Esophagus squamous epithelium (tissue), 4 donors: ENCODE data around the gene MBNL1.

ENCODE experiments used
- CTCF ChIP-seq, 6 experiments: fragments of 450-650 bp in 4 of 6; fragments of 200-600 bp in 2 of 6; sonication (generic) in 2 of 6; IDR thresholded peaks; one replicate each; pipeline ENCODE4 v1.5.1; 2016 to 2019; ENCODE audit warnings: antibody characterized with exemption in 6 of 6, mild to moderate bottlenecking in 4 of 6, moderate library complexity in 4 of 6
- POLR2A ChIP-seq, 4 donors: fragments of 450-650 bp; IDR thresholded peaks; one replicate each; pipeline ENCODE4 v1.6.1; 2017; ENCODE audit warnings: antibody characterized with exemption in 4 of 4, mild to moderate bottlenecking in 4 of 4, moderate library complexity in 3 of 4

DNA sequence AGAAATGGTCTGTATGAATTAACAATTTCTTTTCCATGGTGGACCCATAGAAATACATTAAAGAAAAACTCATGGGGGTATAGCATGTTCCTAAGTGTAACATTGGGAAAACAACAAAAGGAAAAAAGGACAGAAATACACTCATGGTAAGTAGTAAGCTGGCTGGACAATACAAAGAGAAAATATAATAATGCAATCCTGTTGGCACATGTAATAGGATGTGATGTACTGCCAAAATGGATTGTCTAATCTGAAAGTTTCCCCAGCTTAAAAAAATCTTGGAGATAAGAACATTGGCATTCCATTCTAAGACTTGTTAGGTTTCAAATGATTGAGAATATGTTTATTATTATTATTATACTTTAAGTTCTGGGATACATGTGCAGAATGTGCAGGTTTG lies 128.1 kb downstream of the MBNL1 start:
- TF ChIP-seq POLR2A (IDR thresholded peaks at IDR 0.05) (no peak), CTCF (IDR thresholded peaks at IDR 0.05) (no peak)
